GM12873 (cell line): ENCODE measurements around the gene CCDC38.

ENCODE experiments used
- CTCF ChIP-seq: IDR thresholded peaks from 2 replicates; pipeline ENCODE4 v1.5.1; 2012; ENCODE audit warnings: low read depth, mild to moderate bottlenecking, moderate library complexity, low read length, control low read depth; ENCODE audit not compliant: insufficient read depth; ENCODE audit errors: missing control alignments

The CCDC38 gene

GRCh38 chr12:95838125-95838524 lies 104.3 kb downstream of the CCDC38 start:
- no peak for TF ChIP-seq CTCF

- TF ChIP-seq CTCF, result no peak
These were observed 105.0 kb downstream of the CCDC38 start for GRCh38 chr12:95837240-95838038.

- no peak for TF ChIP-seq CTCF
These were observed 105.7 kb downstream of the CCDC38 start for GRCh38 chr12:95836630-95837239.

GRCh38 chr12:95836185-95836609 lies 106.2 kb downstream of the CCDC38 start:
- no peak for TF ChIP-seq CTCF

GRCh38 chr12:95834572-95834971 lies 107.8 kb downstream of the CCDC38 start:
- no peak for TF ChIP-seq CTCF

- TF ChIP-seq CTCF, result no peak
These were observed 111.9 kb downstream of the CCDC38 start for GRCh38 chr12:95830335-95831089.

- no peak for TF ChIP-seq CTCF
These were observed 113.0 kb downstream of the CCDC38 start for GRCh38 chr12:95829395-95829794.
